OCI-LY7 (cell line): ENCODE results near the gene RAB11FIP4. TPM values are rescaled to one million over a fixed set of nuclear protein-coding genes. Genes with fewer than 3 reads are reported as not detected.
"Not testable (repeated sequence)": the region's sequence is repeated elsewhere in the genome, so short reads cannot be mapped to it uniquely, and the experiment has no call there.

ENCODE experiments used
- BruUV-seq: library from RNA; stranded (reverse); fragments of 400-500 nt; replicated peaks from 2 replicates; lab custom pipeline; 2021; lab: Mats Ljungman, UMichigan
- CTCF ChIA-PET: fragments of 300-600 bp; sonication (Branson Sonifier 250); formaldehyde crosslinking; loops from one replicate; lab custom pipeline; 2022; ENCODE audit warnings: antibody characterized with exemption; ENCODE audit not compliant: unreplicated experiment; lab: Charles Lee
- POLR2A ChIA-PET: fragments of 300-600 bp; sonication (Branson Sonifier 250); formaldehyde crosslinking; loops from one replicate; lab custom pipeline; 2022; ENCODE audit warnings: antibody characterized with exemption; lab: Charles Lee
- DNase-seq: peaks from one replicate; pipeline ENCODE4 v3.0.0-alpha.2; 2015; ENCODE audit warnings: low spot score
- H2AFZ ChIP-seq: fragments of 200-600 bp; sonication (generic), shearing (Covaris generic); 2 replicates; pipeline ENCODE4 v1.6.1; 2014; ENCODE audit warnings: mild to moderate bottlenecking, antibody characterized with exemption, low read length, moderate library complexity
- H3K27ac ChIP-seq: fragments of 200-600 bp; sonication (generic); 2 replicates; pipeline ENCODE4 v1.5.1; 2014; ENCODE audit warnings: mixed run types, low read depth, mild to moderate bottlenecking, moderate library complexity, low read length, inconsistent platforms; ENCODE audit not compliant: poor library complexity, severe bottlenecking
- H3K36me3 ChIP-seq: fragments of 200-600 bp; sonication (generic); 2 replicates; pipeline ENCODE4 v1.6.1; 2014; ENCODE audit warnings: mild to moderate bottlenecking, antibody characterized with exemption, low read length, moderate library complexity, mixed read lengths; ENCODE audit not compliant: insufficient read depth
- H3K4me1 ChIP-seq: fragments of 200-600 bp; sonication (generic); 2 replicates; pipeline ENCODE4 v1.5.1; 2014; ENCODE audit warnings: mild to moderate bottlenecking, low read length; ENCODE audit not compliant: insufficient read depth, poor library complexity, severe bottlenecking
- H3K4me2 ChIP-seq: fragments of 200-600 bp; sonication (generic); 2 replicates; pipeline ENCODE4 v1.6.1; 2014; ENCODE audit warnings: mild to moderate bottlenecking, low read length
- H3K4me3 ChIP-seq: fragments of 200-600 bp; sonication (generic); 2 replicates; pipeline ENCODE4 v1.5.1; 2014; ENCODE audit warnings: mild to moderate bottlenecking, low read depth, low read length; ENCODE audit not compliant: poor library complexity, severe bottlenecking
- H3K79me2 ChIP-seq: fragments of 200-600 bp; sonication (generic); 2 replicates; pipeline ENCODE4 v1.6.1; 2016; ENCODE audit warnings: low read depth, mild to moderate bottlenecking, low read length, moderate library complexity, mixed read lengths; ENCODE audit not compliant: insufficient read depth
- H3K9me2 ChIP-seq: fragments of 200-600 bp; sonication (generic); 2 replicates; pipeline ENCODE4 v1.6.1; 2016; ENCODE audit warnings: mild to moderate bottlenecking, low read length, mixed read lengths; ENCODE audit not compliant: insufficient read depth
- H3K9me3 ChIP-seq: fragments of 200-600 bp; sonication (generic); 2 replicates; pipeline ENCODE4 v1.6.1; 2014; ENCODE audit warnings: mild to moderate bottlenecking, mixed run types, low read length, mixed read lengths
- H4K20me1 ChIP-seq: fragments of 200-600 bp; sonication (generic); 2 replicates; pipeline ENCODE4 v1.6.1; 2014; ENCODE audit warnings: mild to moderate bottlenecking, antibody characterized with exemption, low read length, moderate library complexity, mixed read lengths; ENCODE audit not compliant: insufficient read depth
- EZH2phosphoT487 ChIP-seq: fragments of 200-600 bp; sonication (generic); IDR thresholded peaks from 2 replicates; pipeline ENCODE4 v1.6.1; 2018; ENCODE audit warnings: low read depth, borderline replicate concordance, mild to moderate bottlenecking, mixed run types, antibody characterized with exemption, low read length, moderate library complexity, mixed read lengths
- intact Hi-C: fragments of 100-400 bp; cut with micrococcal nuclease; formaldehyde crosslinking; loops from one replicate; pipeline ENCODE4 v1.10.0; 2022; ENCODE audit not compliant: unreplicated experiment
- total RNA-seq, 2 experiments: library from RNA; depleted of rRNA in 1 of 2; stranded (reverse); fragments of >200 nt in 1 of 2; shearing (Covaris generic) in 1 of 2; gene quantifications; 2 replicates each; pipeline ENCODE4 v1.2.3, GENCODE V29; 2014 to 2022
- TF ChIP-seq, protein P1 (sequence below): fragments of 200-600 bp; sonication (generic); conservative IDR thresholded peaks from 2 replicates; pipeline ENCODE4 v1.5.1; 2014; ENCODE audit warnings: mild to moderate bottlenecking, antibody characterized with exemption, low read length, moderate library complexity, mixed read lengths

The RAB11FIP4 gene
- total RNA-seq, 2 experiments from 2014 or later: 5.8 to 15.0 TPM

GRCh38 chr17:31442276-31442675, 50.8 kb downstream of the RAB11FIP4 start:
- ChIA-PET POLR2A (no interaction called here), CTCF (no interaction called here)
- intact Hi-C loops: no loop called here
- no peak overlapping the region for H3K27ac ChIP-seq
- H3K36me3 ChIP-seq: no peaks in the 10 kb centered on the region
- H3K79me2 ChIP-seq: no peaks in the 10 kb centered on the region
- H3K9me2 ChIP-seq: no peaks in the 10 kb centered on the region
- H2AFZ ChIP-seq: no peak overlapping the region
- H3K4me3 ChIP-seq: no peak overlapping the region
- TF ChIP-seq, protein P1, sequence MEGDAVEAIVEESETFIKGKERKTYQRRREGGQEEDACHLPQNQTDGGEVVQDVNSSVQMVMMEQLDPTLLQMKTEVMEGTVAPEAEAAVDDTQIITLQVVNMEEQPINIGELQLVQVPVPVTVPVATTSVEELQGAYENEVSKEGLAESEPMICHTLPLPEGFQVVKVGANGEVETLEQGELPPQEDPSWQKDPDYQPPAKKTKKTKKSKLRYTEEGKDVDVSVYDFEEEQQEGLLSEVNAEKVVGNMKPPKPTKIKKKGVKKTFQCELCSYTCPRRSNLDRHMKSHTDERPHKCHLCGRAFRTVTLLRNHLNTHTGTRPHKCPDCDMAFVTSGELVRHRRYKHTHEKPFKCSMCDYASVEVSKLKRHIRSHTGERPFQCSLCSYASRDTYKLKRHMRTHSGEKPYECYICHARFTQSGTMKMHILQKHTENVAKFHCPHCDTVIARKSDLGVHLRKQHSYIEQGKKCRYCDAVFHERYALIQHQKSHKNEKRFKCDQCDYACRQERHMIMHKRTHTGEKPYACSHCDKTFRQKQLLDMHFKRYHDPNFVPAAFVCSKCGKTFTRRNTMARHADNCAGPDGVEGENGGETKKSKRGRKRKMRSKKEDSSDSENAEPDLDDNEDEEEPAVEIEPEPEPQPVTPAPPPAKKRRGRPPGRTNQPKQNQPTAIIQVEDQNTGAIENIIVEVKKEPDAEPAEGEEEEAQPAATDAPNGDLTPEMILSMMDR: no peak
- no peak for TF ChIP-seq EZH2phosphoT487
- H3K9me3 ChIP-seq: no peaks in the 10 kb centered on the region
- DNase-seq: no peak
- no peak overlapping the region for H3K4me2 ChIP-seq
- no peaks in the 10 kb centered on the region for H4K20me1 ChIP-seq
- H3K4me1 ChIP-seq: no peaks in the 10 kb centered on the region
- no TSS peak for BruUV-seq

GRCh38 chr17:31442856-31443255, 51.4 kb downstream of the RAB11FIP4 start:
- POLR2A ChIA-PET: interaction anchor here (0.7 kb wide), 1 partner anchor 28 kb away, joined by 3 read pairs; no protein-coding TSS in a partner anchor
- CTCF ChIA-PET, intact Hi-C loops: not testable (repeated sequence)

GRCh38 chr17:31443386-31443785, 51.9 kb downstream of the RAB11FIP4 start:
- DNase-seq: no peak
- no peak for TF ChIP-seq EZH2phosphoT487
- TF ChIP-seq, protein P1: no peak
- Histone ChIP-seq H3K4me2 (no peak overlapping the region), H3K79me2 (no peaks in the 10 kb centered on the region), H3K27ac (no peak overlapping the region), H3K9me3 (no peaks in the 10 kb centered on the region), H3K36me3 (no peaks in the 10 kb centered on the region), H3K9me2 (no peaks in the 10 kb centered on the region), H4K20me1 (no peaks in the 10 kb centered on the region), H3K4me3 (no peak overlapping the region), H2AFZ (no peak overlapping the region), H3K4me1 (no peaks in the 10 kb centered on the region)
- ChIA-PET POLR2A (interaction anchor here (0.7 kb wide), 1 partner anchor 29 kb away, joined by 3 read pairs; no protein-coding TSS in a partner anchor), CTCF (no interaction called here)
- intact Hi-C loops: no loop called here
- BruUV-seq: no TSS peak

More at GRCh38 chr17:31442856-31443255, 51.4 kb downstream of the RAB11FIP4 start:
- not testable (repeated sequence) for H3K27ac ChIP-seq, H3K36me3 ChIP-seq, BruUV-seq, H3K4me3 ChIP-seq, H3K79me2 ChIP-seq, DNase-seq, H3K4me1 ChIP-seq, H3K9me2 ChIP-seq, H2AFZ ChIP-seq, H3K4me2 ChIP-seq, H4K20me1 ChIP-seq, H3K9me3 ChIP-seq
